ENCODE results near the gene OSBPL10. TPM values are rescaled to one million over a fixed set of nuclear protein-coding genes. Genes with fewer than 3 reads are reported as not detected.

The OSBPL10 gene
- total and polyA plus RNA-seq, 2 of the 8 experiments (the other 6 are each of a cell fraction or from before 2014, with no cell fraction given) = 26.2 to 86.7 TPM

GRCh38 chr3:31876331-31876730, 104.7 kb downstream of the OSBPL10 start:
- no peak overlapping the region for H4K8ac ChIP-seq (ENCODE audit: extremely low read depth, insufficient read depth, low read length)
- no peak overlapping the region for H2BK5ac ChIP-seq (ENCODE audit: low read depth, low read length)
- POLR2A ChIA-PET (ENCODE audit: partially characterized antibody) = no interaction called here
- H3K9ac ChIP-seq (replicated peaks in 1 of 4; ENCODE audit: extremely low read depth in 1 of 4, low read depth in 3 of 4, low read length in 3 of 4) = no peak overlapping the region
- H3K36me3 ChIP-seq (ENCODE audit: control insufficient read depth in 2 of 4, insufficient read depth in 4 of 4, low read length in 3 of 4) = peaks cover 0 to 7% (median 0%) of the 10 kb centered on the region in 4 experiments; a peak in 6 of 8 replicates
- H3K79me1 ChIP-seq (ENCODE audit: low read depth, low read length) = peaks cover 8% of the 10 kb centered on the region
- no peak overlapping the region for H3K23ac ChIP-seq (ENCODE audit: insufficient read length)
- no peak overlapping the region for H2BK12ac ChIP-seq (ENCODE audit: low read depth, low read length)
- H2BK20ac ChIP-seq (ENCODE audit: low read length) = no peak overlapping the region
- H3K4ac ChIP-seq (replicated peaks; ENCODE audit: insufficient read length, low read depth, low read length) = no peak overlapping the region
- no peak overlapping the region for H2BK120ac ChIP-seq (replicated peaks; ENCODE audit: low read depth, low read length)
- no peak overlapping the region for H3K18ac ChIP-seq (ENCODE audit: extremely low read depth, low read length)
- no peak overlapping the region for H2AFZ ChIP-seq (ENCODE audit: low read length)
- FAIRE-seq (no peak), DNase-seq (ENCODE audit: low read depth in 1 of 2, low spot score in 2 of 2) (no peak)
- H3K9me3 ChIP-seq (ENCODE audit: insufficient read depth in 2 of 2, low read depth in 1 of 2, low read length in 1 of 2) = no peaks in the 10 kb centered on the region
- H3K4me1 ChIP-seq (replicated peaks in 1 of 4; ENCODE audit: control insufficient read depth in 3 of 4, insufficient read depth in 4 of 4, low read length in 3 of 4) = peaks cover 0 to 9% (median 0%) of the 10 kb centered on the region in 4 experiments; a peak in 2 of 7 replicates
- no peak overlapping the region for H3K14ac ChIP-seq (ENCODE audit: insufficient read length)
- WGBS, 2 experiments (ENCODE audit: extremely low coverage in 1 of 2, insufficient coverage in 1 of 2, insufficient read length in 1 of 2, insufficient replicate concordance in 2 of 2, low coverage in 1 of 2, low lambda C conversion rate in 2 of 2, missing lambda C conversion rate in 1 of 2) = 79% methylated on average over 7 of the region's 7 CpGs; no CpG with 5 or more reads in 1 of the 2 experiments
- peaks cover 0 to 2% of the 10 kb centered on the region in 2 experiments for H4K20me1 ChIP-seq (replicated peaks in 1 of 2; ENCODE audit: control insufficient read depth in 1 of 2, insufficient read depth in 2 of 2, low read length in 2 of 2)
- H3K4me3 ChIP-seq (ENCODE audit: extremely low read depth in 1 of 4, insufficient read depth in 2 of 4, low read depth in 3 of 4, low read length in 4 of 4) = no peak overlapping the region
- H4K91ac ChIP-seq (replicated peaks; ENCODE audit: insufficient read length, low read length) = no peak overlapping the region
- H3K79me2 ChIP-seq (ENCODE audit: control insufficient read depth in 1 of 2, insufficient read depth in 2 of 2, low read length in 2 of 2) = peaks cover 4 to 32% of the 10 kb centered on the region in 2 experiments; a peak in 3 of 4 replicates
- no peak for TF ChIP-seq ATF3 (IDR thresholded peaks at IDR 0.05; ENCODE audit: insufficient read depth, low read depth, low read length)
- TF ChIP-seq ZNF274 (IDR thresholded peaks at IDR 0.05; ENCODE audit: borderline replicate concordance, extremely low read depth, low read length) = no peak
- TF ChIP-seq RXRA (IDR thresholded peaks at IDR 0.05; ENCODE audit: insufficient read depth, low read depth, low read length) = no peak
- TF ChIP-seq SIRT6 (IDR thresholded peaks at IDR 0.05; ENCODE audit: low read length) = no peak
- TF ChIP-seq RFX5 (IDR thresholded peaks at IDR 0.05; ENCODE audit: borderline replicate concordance, low read depth, low read length) = no peak
- no peak for TF ChIP-seq RBBP5 (IDR thresholded peaks at IDR 0.05; ENCODE audit: borderline replicate concordance, low read depth, low read length)
- H3K27ac ChIP-seq (ENCODE audit: low read depth, low read length) = no peak overlapping the region
- no peak overlapping the region for H3K56ac ChIP-seq (replicated peaks; ENCODE audit: insufficient read length, low read depth, low read length)
- H4K5ac ChIP-seq (ENCODE audit: insufficient read length, low read depth, low read length) = no peak overlapping the region
- no peak overlapping the region for H2AK5ac ChIP-seq (ENCODE audit: low read depth, low read length)
- no peak overlapping the region for H3K4me2 ChIP-seq (ENCODE audit: insufficient read depth in 1 of 2, low read depth in 2 of 2, low read length in 2 of 2)
- H3K23me2 ChIP-seq (ENCODE audit: low read depth, low read length) = no peaks in the 10 kb centered on the region
- CTCF ChIA-PET (ENCODE audit: partially characterized antibody) = interaction anchor here (1.0 kb wide), 1 partner anchor 9 kb away, joined by 4 read pairs; no protein-coding TSS in a partner anchor
- no peaks in the 10 kb centered on the region for H3K27me3 ChIP-seq (replicated peaks in 1 of 4; ENCODE audit: control insufficient read depth in 3 of 4, extremely low read depth in 1 of 4, insufficient read depth in 3 of 4, low read length in 3 of 4)
- H2BK15ac ChIP-seq (ENCODE audit: low read length) = no peak overlapping the region
